Measurements from ENCODE around the gene PFKP. TPM values are rescaled to one million over a fixed set of nuclear protein-coding genes. Genes with fewer than 3 reads are reported as not detected.

The PFKP gene
- total RNA-seq, 4 donors from 2014 or later: 22.4 to 45.4 (median 29.1) TPM

GRCh38 chr10:3186368-3186767 is 119.0 kb downstream of the PFKP start:
- DNase-seq (ENCODE audit: low spot score in 2 of 2): no peak
- Histone ChIP-seq H3K4me3 (no peak overlapping the region), H3K4me1 (no peaks in the 10 kb centered on the region), H3K27ac (no peak overlapping the region), H3K36me3 (no peaks in the 10 kb centered on the region), H3K9me3 (peaks cover 0 to 4% (median 0%) of the 10 kb centered on the region in 4 donors), H3K27me3 (peaks cover 0 to 8% of the 10 kb centered on the region in 2 donors)
- WGBS, 2 donors: 89 to 96% methylated on average over 6 of the region's 6 CpGs
- no peak for TF ChIP-seq POLR2A (IDR thresholded peaks at IDR 0.05)
- TF ChIP-seq EP300 (IDR thresholded peaks at IDR 0.05): no peak
- TF ChIP-seq CTCF (IDR thresholded peaks at IDR 0.05): no peak

Other genes starting within 250 kb of the PFKP start
- 10 to 100 TPM; 55.5 to 83.7 (median 59.7) TPM for gene PITRM1, start 105.2 kb downstream of the PFKP start, total RNA-seq